SK-N-SH (cell line): Measurements from ENCODE around the gene GABRB1.

ENCODE experiments used
- CHD2 ChIP-seq: fragments of 150-350 bp; IDR thresholded peaks from 2 replicates; pipeline ENCODE4 v1.6.1; 2018; ENCODE audit warnings: low read length; ENCODE audit not compliant: partially characterized antibody
- EP300 ChIP-seq, 2 experiments: IDR thresholded peaks; 2 replicates each; pipeline versions ENCODE4 v1.4.0 to v1.6.1; 2012; ENCODE audit warnings: borderline replicate concordance in 1 of 2, low read depth in 1 of 2, low read length in 1 of 2
- EZH2phosphoT487 ChIP-seq: fragments of 200-600 bp; sonication (generic); IDR thresholded peaks from 2 replicates; pipeline ENCODE4 v1.6.1; 2017; ENCODE audit warnings: low read depth, mixed run types, mild to moderate bottlenecking, antibody characterized with exemption, moderate library complexity, borderline replicate concordance
- JUND ChIP-seq: IDR thresholded peaks from 2 replicates; pipeline ENCODE4 v1.4.0; 2012
- RCOR1 ChIP-seq: fragments of 150-350 bp; IDR thresholded peaks from 2 replicates; pipeline ENCODE4 v1.6.1; 2017; ENCODE audit warnings: antibody characterized with exemption, low read length
- REST ChIP-seq: IDR thresholded peaks from 2 replicates; pipeline ENCODE4 v1.6.1; 2012; ENCODE audit warnings: mild to moderate bottlenecking, low read depth, low read length, moderate library complexity
- SIN3A ChIP-seq: IDR thresholded peaks from 2 replicates; pipeline ENCODE4 v1.6.1; 2012; ENCODE audit warnings: low read depth, mild to moderate bottlenecking, low read length, moderate library complexity, borderline replicate concordance
- TF ChIP-seq, protein P1 (sequence below): fragments of 200-600 bp; sonication (generic); IDR thresholded peaks from 2 replicates; pipeline ENCODE4 v1.6.1; 2017; ENCODE audit warnings: antibody characterized with exemption, mild to moderate bottlenecking, moderate library complexity

- TF ChIP-seq REST = no peak
- no peak for TF ChIP-seq CHD2
- no peak for TF ChIP-seq EP300 (IDR thresholded peaks at IDR 0.05; ENCODE audit: borderline replicate concordance in 1 of 2, low read depth in 1 of 2, low read length in 1 of 2)
- TF ChIP-seq JUND = no peak
- TF ChIP-seq EZH2phosphoT487 = no peak
- no peak for TF ChIP-seq SIN3A
- TF ChIP-seq RCOR1 = no peak
- TF ChIP-seq, protein P1, sequence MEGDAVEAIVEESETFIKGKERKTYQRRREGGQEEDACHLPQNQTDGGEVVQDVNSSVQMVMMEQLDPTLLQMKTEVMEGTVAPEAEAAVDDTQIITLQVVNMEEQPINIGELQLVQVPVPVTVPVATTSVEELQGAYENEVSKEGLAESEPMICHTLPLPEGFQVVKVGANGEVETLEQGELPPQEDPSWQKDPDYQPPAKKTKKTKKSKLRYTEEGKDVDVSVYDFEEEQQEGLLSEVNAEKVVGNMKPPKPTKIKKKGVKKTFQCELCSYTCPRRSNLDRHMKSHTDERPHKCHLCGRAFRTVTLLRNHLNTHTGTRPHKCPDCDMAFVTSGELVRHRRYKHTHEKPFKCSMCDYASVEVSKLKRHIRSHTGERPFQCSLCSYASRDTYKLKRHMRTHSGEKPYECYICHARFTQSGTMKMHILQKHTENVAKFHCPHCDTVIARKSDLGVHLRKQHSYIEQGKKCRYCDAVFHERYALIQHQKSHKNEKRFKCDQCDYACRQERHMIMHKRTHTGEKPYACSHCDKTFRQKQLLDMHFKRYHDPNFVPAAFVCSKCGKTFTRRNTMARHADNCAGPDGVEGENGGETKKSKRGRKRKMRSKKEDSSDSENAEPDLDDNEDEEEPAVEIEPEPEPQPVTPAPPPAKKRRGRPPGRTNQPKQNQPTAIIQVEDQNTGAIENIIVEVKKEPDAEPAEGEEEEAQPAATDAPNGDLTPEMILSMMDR = no peak
Measured at GRCh38 chr4:47274901-47275300, 243.5 kb downstream of the GABRB1 start.
